Stimulated activated CD4-positive, alpha-beta T cell treated with anti-CD3 and anti-CD28 coated beads, Interleukin-15, amount 100 ng/mL, for 1 hour (primary cell): ENCODE measurements around the gene RPS16.

Experiments
- DNase-seq, 2 donors: peaks; one replicate each; pipeline ENCODE4 v3.0.0-alpha.2; 2020; ENCODE audit warnings: low read depth in 1 of 2, low spot score in 1 of 2

Gene RPS16

GRCh38 chr19:39390451-39390750, 45.3 kb downstream of the RPS16 start:
- DNase-seq: no peak

DNA sequence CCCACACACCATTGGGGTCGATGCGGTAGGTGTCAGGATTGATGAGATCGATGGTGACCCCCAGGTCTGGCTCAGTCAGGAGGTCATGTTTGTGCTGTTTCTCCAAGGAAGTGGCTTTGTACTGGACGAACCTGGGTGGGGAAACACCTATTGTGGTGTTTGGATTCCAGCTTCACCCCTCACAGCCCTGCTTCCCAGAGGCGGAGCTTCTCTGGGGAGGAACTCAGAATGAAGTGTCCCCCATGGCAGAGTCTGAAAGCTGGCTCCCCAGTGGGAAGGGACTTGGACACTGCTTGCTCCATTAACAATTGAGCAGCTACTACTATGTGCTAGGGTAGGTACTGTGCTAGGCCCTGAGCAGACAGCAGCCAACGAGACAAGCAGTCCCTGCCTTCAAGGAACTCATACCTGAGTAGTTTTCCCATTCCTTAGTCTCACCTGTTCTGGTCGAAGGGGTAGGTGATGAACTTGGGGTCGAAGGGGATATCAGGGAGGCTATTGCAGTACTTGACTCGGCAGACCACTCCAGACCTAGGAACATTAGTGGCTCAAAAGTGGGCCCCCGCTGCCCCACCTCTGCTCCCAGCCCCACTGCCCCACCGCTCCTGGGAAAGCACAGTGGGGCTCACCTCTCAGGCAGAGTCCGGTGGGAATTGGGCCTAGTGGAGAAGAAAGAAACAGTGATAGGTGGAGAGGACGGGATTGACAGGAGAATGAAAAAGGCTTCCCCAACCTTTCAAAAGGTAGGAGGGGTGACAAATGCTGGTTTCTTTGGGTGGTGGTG, 45.9 kb downstream of the RPS16 start:
- no peak for DNase-seq

GRCh38 chr19:39388657-39389056, 47.1 kb downstream of the RPS16 start:
- DNase-seq: no peak

- no peak for DNase-seq
Measured at GRCh38 chr19:39386557-39386956, 49.2 kb downstream of the RPS16 start.

GRCh38 chr19:39385629-39386411, 49.9 kb downstream of the RPS16 start:
- no peak for DNase-seq

- DNase-seq: no peak
Measured at GRCh38 chr19:39384839-39385568, 50.7 kb downstream of the RPS16 start.
